Endothelial cell of umbilical vein (primary cell): Measurements from ENCODE around the gene MIEF1. TPM values are rescaled to one million over a fixed set of nuclear protein-coding genes. Genes with fewer than 3 reads are reported as not detected.

Experiments used
- BruUV-seq: library from RNA; stranded (reverse); fragments of 400-500 nt; replicated peaks from 2 replicates; lab custom pipeline; 2021; lab: Mats Ljungman, UMichigan
- CTCF ChIA-PET: fragments of 300-600, 350-600 bp; sonication (Branson Sonifier 250); formaldehyde crosslinking; loops from one replicate; lab custom pipeline; 2021; ENCODE audit warnings: antibody characterized with exemption, inconsistent platforms; lab: Charles Lee
- POLR2A ChIA-PET: fragments of 300-600, 350-600 bp; sonication (Branson Sonifier 250); formaldehyde crosslinking; loops from one replicate; lab custom pipeline; 2021; ENCODE audit warnings: antibody characterized with exemption, inconsistent platforms; lab: Charles Lee
- DNase-seq: peaks from one replicate; pipeline ENCODE4 v3.0.0-alpha.2; 2011; ENCODE audit warnings: low read depth, low spot score
- FAIRE-seq: peaks from 2 replicates; lab custom pipeline; 2011; peaks lifted over from hg19 to GRCh38; lab: Jason Lieb, UNC
- H2AFZ ChIP-seq: 2 replicates; pipeline ENCODE4 v1.6.0; 2012; ENCODE audit warnings: low read depth, low read length, control low read depth, inconsistent platforms
- H3K27ac ChIP-seq: 2 replicates; pipeline ENCODE4 v1.5.1; 2011; ENCODE audit warnings: low read depth, mild to moderate bottlenecking, control low read depth, low read length, moderate library complexity; ENCODE audit not compliant: insufficient read depth
- H3K27me3 ChIP-seq, 2 experiments: 2 replicates each; pipeline versions ENCODE4 v1.6.0 to v1.6.1; 2011; ENCODE audit warnings: low read length in 2 of 2, mixed read lengths in 1 of 2; ENCODE audit not compliant: control insufficient read depth in 2 of 2, insufficient read depth in 2 of 2
- H3K36me3 ChIP-seq, 2 experiments: 2 replicates in 1 of 2; 3 replicates in 1 of 2; pipeline ENCODE4 v1.5.1; 2011; ENCODE audit warnings: low read length in 2 of 2, mild to moderate bottlenecking in 1 of 2, moderate library complexity in 1 of 2; ENCODE audit not compliant: control insufficient read depth in 2 of 2, insufficient read depth in 2 of 2; ENCODE audit errors: extremely low read depth in 1 of 2
- H3K4me1 ChIP-seq: 3 replicates; pipeline ENCODE4 v1.5.1; 2011; ENCODE audit warnings: mild to moderate bottlenecking, low read length; ENCODE audit not compliant: control insufficient read depth, insufficient read depth; ENCODE audit errors: extremely low read depth
- H3K4me2 ChIP-seq: 2 replicates; pipeline ENCODE4 v1.6.1; 2011; ENCODE audit warnings: low read length, control low read depth, mixed read lengths; ENCODE audit not compliant: insufficient read depth
- H3K4me3 ChIP-seq, 3 experiments: fragments of 200-600 bp in 1 of 3; sonication (generic), shearing (Covaris generic) in 1 of 3; replicated peaks in 1 of 3; 2 replicates each; pipeline ENCODE4 v1.5.1; 2011 to 2016; ENCODE audit warnings: control low read depth in 3 of 3, low read length in 3 of 3, mild to moderate bottlenecking in 2 of 3, inconsistent platforms in 1 of 3, low read depth in 1 of 3, moderate library complexity in 1 of 3; ENCODE audit not compliant: insufficient read depth in 1 of 3
- H3K79me2 ChIP-seq: 2 replicates; pipeline ENCODE4 v1.6.0; 2012; ENCODE audit warnings: low read length, inconsistent platforms; ENCODE audit not compliant: control insufficient read depth, insufficient read depth
- H3K9ac ChIP-seq: replicated peaks from 2 replicates; pipeline ENCODE3; 2011; ENCODE audit warnings: low read length, control low read depth; ENCODE audit not compliant: insufficient read depth; ENCODE audit errors: extremely low read depth
- H3K9me1 ChIP-seq: replicated peaks from 3 replicates; pipeline ENCODE4 v1.6.0; 2011; ENCODE audit warnings: mild to moderate bottlenecking, low read length; ENCODE audit not compliant: control insufficient read depth, insufficient read depth; ENCODE audit errors: extremely low read depth
- H3K9me3 ChIP-seq: replicated peaks from 2 replicates; pipeline ENCODE4 v1.5.1; 2012; ENCODE audit warnings: low read length, inconsistent platforms; ENCODE audit not compliant: control insufficient read depth, insufficient read depth
- H4K20me1 ChIP-seq: replicated peaks from 2 replicates; pipeline ENCODE3; 2011; ENCODE audit warnings: mild to moderate bottlenecking, low read length; ENCODE audit not compliant: control insufficient read depth, insufficient read depth; ENCODE audit errors: extremely low read depth
- CTCF ChIP-seq, 2 donors: IDR thresholded peaks; 1 replicate in 1 of 2; 2 replicates in 1 of 2; pipeline ENCODE4 v1.5.1; 2011; ENCODE audit warnings: low read length in 2 of 2, mild to moderate bottlenecking in 2 of 2, moderate library complexity in 2 of 2, control low read depth in 1 of 2, inconsistent platforms in 1 of 2, low read depth in 1 of 2; ENCODE audit not compliant: insufficient read depth in 1 of 2; ENCODE audit errors: extremely low read depth in 1 of 2
- EZH2 ChIP-seq: IDR thresholded peaks from 2 replicates; pipeline ENCODE4 v1.6.1; 2012; ENCODE audit warnings: borderline replicate concordance, low read depth, mild to moderate bottlenecking, moderate library complexity, low read length, inconsistent platforms; ENCODE audit not compliant: severe bottlenecking
- FOS ChIP-seq: IDR thresholded peaks from 2 replicates; pipeline ENCODE4 v1.6.1; 2011; ENCODE audit warnings: mild to moderate bottlenecking, low read length, moderate library complexity, borderline replicate concordance; ENCODE audit not compliant: insufficient read depth
- GATA2 ChIP-seq: IDR thresholded peaks from 2 replicates; pipeline ENCODE4 v1.7.0; 2011; ENCODE audit warnings: low read depth, mild to moderate bottlenecking, moderate library complexity, mixed read lengths, low read length; ENCODE audit not compliant: insufficient read length, insufficient read depth
- JUN ChIP-seq: IDR thresholded peaks from 2 replicates; pipeline ENCODE4 v1.6.1; 2011; ENCODE audit warnings: borderline replicate concordance, low read depth; ENCODE audit not compliant: insufficient read length, insufficient read depth
- MAX ChIP-seq: IDR thresholded peaks from 2 replicates; pipeline ENCODE4 v1.6.1; 2011; ENCODE audit not compliant: insufficient read depth, insufficient read length
- MYC ChIP-seq: IDR thresholded peaks from one replicate; pipeline ENCODE4 v1.6.1; 2011; ENCODE audit warnings: mild to moderate bottlenecking, low read depth, low read length
- POLR2AphosphoS5 ChIP-seq: IDR thresholded peaks from 2 replicates; pipeline ENCODE4 v1.6.1; 2012; ENCODE audit warnings: low read depth, mild to moderate bottlenecking, control low read depth, low read length, moderate library complexity; ENCODE audit not compliant: insufficient read depth
- dilution Hi-C: fragments of 300-500 bp; cut with MboI; formaldehyde crosslinking; loops from one replicate; pipeline ENCODE4 v1.15.0; 2019; ENCODE audit warnings: low sequenced_read_pairs; ENCODE audit not compliant: extremely low pct_ligation_motif_present
- intact Hi-C: fragments of 100-400 bp; cut with micrococcal nuclease; formaldehyde crosslinking; loops from one replicate; pipeline ENCODE4 v1.10.0; 2022
- polyA plus RNA-seq, 4 experiments: library from polyadenylated mRNA; depleted of rRNA in 3 of 4; stranded (reverse) in 3 of 4; unstranded in 1 of 4; fragments of >200 nt; gene quantifications; 2 replicates each; pipeline versions ENCODE4 v1.2.1 to v1.2.3, GENCODE V29; 2011 to 2012; ENCODE audit warnings: missing spikeins in 1 of 4
- total RNA-seq: library from RNA; stranded (reverse); gene quantifications from 2 replicates; pipeline ENCODE4 v1.2.3, GENCODE V29; 2021

MIEF1 gene
- total and polyA plus RNA-seq, 2 donors (not counting 3 experiments of a cell fraction or from before 2014, with no cell fraction given): 14.2 to 31.1 TPM

- Histone ChIP-seq H3K4me2 (no peak overlapping the region), H3K4me1 (peaks cover 18% of the 10 kb centered on the region), H3K27ac (no peak overlapping the region), H3K27me3 (no peaks in the 10 kb centered on the region), H3K9ac (no peak overlapping the region), H3K36me3 (no peaks in the 10 kb centered on the region), H3K79me2 (peaks cover 16% of the 10 kb centered on the region), H4K20me1 (no peaks in the 10 kb centered on the region), H3K4me3 (no peak overlapping the region), H3K9me3 (no peaks in the 10 kb centered on the region), H2AFZ (no peak overlapping the region), H3K9me1 (no peaks in the 10 kb centered on the region)
- no peak for DNase-seq
- no TSS peak for BruUV-seq
- TF ChIP-seq CTCF (IDR thresholded peaks at IDR 0.05; ENCODE audit: extremely low read depth in 1 of 2, insufficient read depth in 1 of 2, low read depth in 1 of 2, low read length in 2 of 2) (no peak), EZH2 (no peak), FOS (no peak), MAX (no peak), POLR2AphosphoS5 (no peak), GATA2 (no peak), MYC (no peak), JUN (no peak)
- ChIA-PET POLR2A (no interaction called here), CTCF (interaction anchor here (0.6 to 6.1 kb wide), 19 partner anchors 8 to 813 kb away, joined by 3 to 157 read pairs (median 5); no protein-coding TSS in a partner anchor)
- intact Hi-C loops (loop anchor here (2.0 kb wide), 1 partner anchor 489 kb away; no protein-coding TSS in a partner anchor), dilution Hi-C loops (no loop called here)
- no peak for FAIRE-seq
Measured at GRCh38 chr22:39535357-39535725, 33.3 kb downstream of the MIEF1 start.
